ENCODE results near the gene MTHFSD.

Gene MTHFSD

GRCh38 chr16:86514481-86515376 lies 40.3 kb downstream of the MTHFSD start:
- DNase-seq (ENCODE audit: low spot score) = no peak

DNA sequence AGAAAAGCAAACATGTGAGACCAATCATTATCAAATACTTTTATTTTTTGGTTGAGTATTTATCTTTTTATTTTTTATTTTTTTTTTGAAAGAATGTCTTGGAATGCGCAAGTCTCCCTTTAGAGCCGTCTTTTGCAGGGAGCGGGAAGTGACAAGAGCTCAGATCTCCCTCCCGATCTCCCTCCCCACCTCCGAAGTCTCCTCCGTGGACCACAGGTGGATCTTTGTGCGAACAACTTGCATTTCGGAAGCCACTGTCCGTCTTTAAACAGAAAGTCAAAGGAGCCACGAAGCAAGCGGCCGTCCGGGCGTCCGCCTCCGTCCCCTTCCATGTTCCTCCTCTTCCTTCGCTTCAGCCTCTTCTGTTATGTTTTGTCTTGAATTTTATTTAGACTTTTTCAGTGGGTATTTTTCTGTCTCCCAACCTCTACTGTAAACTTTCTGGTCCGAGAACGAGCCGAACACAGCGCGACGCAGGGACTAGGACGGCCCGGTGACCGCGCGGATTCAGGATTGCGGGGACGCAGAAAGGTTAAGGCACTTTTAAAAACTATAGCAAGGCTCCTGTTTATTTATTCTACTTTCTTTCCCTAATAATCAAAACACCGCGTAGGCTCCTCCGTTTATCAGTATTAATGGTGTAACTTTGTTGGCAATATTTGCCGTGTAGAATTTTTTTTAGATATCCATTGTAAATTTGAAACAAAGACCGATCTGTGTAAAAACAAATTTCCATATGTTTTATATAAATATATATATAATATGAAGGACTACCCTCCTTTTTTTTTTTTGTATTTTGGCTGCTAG lies 41.4 kb downstream of the MTHFSD start:
- DNase-seq (ENCODE audit: low spot score) = no peak

DNA sequence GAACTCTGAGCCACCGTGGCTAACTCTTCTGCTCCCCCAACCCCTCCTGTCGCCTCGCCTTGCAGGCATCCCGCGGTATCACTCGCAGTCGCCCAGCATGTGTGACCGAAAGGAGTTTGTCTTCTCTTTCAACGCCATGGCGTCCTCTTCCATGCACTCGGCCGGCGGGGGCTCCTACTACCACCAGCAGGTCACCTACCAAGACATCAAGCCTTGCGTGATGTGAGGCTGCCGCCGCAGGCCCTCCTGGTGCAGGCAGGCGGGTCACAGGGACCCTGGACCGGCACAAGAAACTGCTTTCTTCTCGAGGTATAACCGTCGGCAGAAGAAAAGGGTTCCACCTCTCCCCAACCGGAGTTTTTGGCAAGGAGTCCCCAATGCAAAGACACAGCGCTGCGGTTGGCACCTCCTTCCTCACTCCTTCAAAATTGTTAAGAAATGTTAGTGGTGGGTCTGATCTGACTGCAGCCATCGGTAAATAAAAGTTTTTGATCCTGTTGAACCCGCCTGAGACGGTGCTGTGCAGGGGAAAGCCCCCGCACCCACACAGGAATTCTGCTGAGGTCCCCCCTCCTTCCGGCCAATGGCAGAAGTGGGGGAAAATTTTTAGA lies 42.1 kb downstream of the MTHFSD start:
- no peak for DNase-seq (ENCODE audit: low spot score)

GRCh38 chr16:86512301-86512859 lies 42.7 kb downstream of the MTHFSD start:
- no peak for DNase-seq (ENCODE audit: low spot score)

DNA sequence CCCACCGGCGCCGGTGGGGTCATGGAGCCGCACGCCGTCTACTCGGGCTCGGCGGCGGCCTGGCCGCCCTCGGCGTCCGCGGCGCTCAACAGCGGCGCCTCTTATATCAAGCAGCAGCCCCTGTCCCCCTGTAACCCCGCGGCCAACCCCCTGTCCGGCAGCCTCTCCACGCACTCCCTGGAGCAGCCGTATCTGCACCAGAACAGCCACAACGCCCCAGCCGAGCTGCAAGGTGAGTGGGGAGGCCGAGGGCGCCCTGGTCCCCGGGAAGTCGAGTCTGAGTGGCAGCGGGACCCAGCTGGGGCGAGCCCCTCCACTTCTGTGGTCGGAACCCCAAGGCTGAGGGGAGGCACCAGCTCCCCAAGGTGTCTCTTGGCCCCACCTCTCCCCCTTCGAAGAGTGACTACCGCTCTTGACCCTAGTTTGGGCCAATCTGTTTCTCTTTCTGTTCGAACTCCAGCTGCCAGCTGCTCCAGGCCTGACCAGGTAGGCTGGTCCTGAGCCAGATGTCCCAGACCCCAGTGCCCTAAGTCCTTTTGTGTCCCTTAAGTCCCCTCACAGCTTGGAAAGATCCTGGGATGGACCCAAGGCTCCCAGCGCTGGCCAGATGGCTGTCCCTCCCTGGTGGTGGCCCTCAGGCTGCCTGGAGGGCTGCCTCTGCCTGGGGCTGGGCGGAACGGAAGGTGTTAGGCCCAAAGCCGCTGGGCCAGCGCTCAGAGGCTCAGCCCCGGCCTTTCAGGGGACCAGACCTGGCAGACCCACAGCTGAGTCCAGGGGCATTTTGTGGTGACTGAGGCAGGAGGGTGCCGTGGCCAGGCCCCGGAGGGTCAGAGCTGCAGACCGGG lies 43.5 kb downstream of the MTHFSD start:
- DNase-seq (ENCODE audit: low spot score) = no peak

DNA sequence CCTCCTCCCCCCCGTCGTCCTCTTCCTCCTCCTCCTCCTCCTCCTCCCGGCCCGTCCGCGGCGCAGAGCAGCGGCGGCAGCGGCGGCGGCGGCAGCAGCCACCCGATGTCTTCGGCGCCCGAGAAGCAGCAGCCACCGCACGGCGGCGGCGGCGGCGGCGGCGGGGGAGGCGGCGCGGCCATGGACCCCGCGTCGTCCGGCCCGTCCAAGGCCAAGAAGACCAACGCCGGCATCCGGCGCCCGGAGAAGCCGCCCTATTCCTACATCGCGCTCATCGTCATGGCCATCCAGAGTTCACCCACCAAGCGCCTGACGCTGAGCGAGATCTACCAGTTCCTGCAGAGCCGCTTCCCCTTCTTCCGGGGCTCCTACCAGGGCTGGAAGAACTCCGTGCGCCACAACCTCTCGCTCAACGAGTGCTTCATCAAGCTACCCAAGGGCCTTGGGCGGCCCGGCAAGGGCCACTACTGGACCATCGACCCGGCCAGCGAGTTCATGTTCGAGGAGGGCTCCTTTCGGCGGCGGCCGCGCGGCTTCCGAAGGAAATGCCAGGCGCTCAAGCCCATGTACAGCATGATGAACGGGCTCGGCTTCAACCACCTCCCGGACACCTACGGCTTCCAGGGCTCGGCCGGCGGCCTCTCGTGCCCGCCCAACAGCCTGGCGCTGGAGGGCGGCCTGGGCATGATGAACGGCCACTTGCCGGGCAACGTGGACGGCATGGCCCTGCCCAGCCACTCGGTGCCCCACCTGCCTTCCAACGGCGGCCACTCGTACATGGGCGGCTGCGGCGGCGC lies 44.4 kb downstream of the MTHFSD start, which contains the start of gene FOXF1:
FOXF1 (plus strand) TSS at position 63 of the 797 bp plus-strand sequence; CDS start at position 106, 43 bp downstream.
- DNase-seq (ENCODE audit: low spot score) = no peak

DNA sequence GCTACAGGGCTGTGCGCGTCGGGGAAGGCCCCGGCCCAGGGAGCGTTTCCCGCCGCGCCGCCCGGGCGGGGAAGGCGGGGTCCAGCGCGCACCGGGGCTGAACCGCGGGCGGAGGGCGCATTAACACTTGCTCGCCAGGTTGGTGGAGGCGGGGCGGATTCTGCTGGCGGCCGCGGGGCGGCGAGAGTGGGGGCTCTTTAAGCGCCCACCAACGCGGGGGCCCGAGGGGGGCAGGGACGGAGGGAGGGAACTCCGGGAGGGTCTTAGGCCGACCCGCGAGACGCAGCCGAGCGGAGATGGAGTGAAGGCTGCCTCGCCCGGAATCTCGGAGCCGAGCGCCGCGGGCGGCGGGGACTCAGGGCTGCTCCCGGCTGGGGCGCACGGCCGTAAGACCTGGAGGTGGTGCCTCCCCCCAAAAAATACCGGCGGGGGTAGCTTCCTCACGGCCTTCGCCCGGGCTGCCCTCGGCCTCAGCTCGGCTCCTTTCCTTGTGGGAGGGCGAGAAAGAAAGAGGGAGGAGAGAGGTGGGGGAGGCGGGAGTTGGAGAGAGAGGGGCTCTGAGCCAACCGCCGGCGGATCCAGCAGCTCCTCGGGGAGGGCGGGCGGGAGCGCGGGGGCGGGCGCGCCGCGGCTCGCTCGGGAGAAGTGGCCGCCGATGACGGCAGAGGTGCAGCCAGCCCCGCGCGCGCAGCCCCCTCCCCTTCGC lies 45.1 kb downstream of the MTHFSD start:
- DNase-seq (ENCODE audit: low spot score) = no peak

- no peak for DNase-seq (ENCODE audit: low spot score)
These were observed 45.9 kb downstream of the MTHFSD start for GRCh38 chr16:86508947-86509758.

DNA sequence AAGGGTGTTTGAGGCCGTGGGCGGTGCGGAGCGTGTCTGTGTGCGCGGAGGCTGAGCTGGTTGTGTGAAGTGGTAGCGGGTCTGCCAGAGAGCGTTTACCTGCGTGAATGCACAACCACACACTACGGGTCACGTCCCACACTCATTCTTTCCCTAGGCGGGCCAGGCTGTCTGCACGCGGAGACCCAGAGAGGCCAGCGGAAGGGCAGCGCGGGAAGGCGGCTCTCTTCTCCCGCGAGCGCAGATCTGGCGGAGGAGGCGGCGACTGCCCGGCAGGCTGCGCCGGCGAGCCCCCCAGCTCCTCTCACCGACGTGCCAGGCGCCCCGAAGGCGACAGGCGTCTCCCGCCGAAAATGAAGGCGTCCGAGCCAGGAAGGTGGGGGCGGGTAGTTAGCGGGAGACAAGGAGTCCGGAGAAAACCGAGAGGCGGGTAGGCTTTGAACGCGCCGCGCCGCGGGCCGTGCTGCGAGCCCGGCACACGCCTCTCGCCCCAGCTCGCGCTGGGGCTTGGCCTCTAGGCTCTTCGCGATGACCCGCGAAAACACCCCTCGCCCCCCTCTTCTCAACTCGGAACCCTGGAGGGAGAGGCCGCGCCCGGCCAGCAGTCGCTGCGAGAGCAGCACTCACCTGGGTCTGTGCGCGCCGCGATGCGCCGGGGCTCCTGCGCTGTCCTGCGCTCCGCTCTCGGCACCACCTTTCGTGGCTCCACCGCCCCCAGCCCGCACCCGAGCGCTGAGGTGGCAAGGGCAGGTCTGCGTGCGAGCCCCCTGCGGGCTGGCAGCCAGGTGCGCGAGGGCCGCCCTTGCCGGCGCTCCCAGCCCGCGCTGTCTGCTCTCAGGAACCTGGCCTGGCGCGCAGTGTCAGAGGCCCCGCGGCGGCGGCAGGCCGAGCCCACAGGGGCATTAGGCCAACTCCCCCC lies 46.7 kb downstream of the MTHFSD start:
- DNase-seq (ENCODE audit: low spot score) = no peak

DNA sequence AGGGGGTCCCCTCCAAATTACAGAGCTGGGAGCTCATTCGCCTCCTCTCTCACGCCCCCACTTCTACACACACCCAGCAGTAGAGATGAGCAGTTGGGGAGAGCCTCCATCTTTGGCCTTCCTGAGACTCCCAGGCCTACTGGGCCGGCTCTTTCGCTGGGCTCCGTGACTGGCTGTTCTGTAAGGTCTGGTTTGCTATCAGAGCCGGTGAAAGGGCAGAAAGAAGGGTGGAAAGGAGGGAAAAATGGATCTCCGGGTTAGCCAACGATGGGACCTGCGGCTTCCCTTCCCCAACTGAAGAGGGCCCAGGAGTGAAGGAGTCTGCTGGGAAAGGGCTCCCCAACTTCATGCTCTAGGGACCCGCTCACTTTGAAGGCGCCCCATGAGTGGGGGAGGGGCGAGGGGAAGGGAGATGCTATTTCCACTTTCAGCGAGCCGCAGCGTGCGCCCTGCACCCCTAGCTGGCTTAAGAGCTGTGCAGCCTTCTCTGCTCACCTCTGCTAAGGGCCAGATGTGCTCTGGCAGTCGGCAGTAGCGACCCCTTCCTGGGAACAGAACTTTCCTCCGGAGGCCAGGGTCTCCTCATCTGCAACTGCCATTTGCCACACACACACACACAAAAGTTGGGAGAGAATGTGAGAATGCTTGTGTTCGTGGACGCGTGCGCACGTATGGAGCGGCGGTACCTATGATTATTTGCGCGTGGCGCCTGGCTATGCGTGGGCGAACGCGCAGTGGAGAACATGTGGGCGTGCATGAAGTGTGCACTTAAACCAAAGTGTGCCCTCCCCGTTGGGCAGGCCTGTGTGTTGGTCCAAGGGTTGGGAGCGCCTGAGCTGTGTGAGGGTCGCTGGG lies 47.6 kb downstream of the MTHFSD start:
- no peak for DNase-seq (ENCODE audit: low spot score)

GRCh38 chr16:86505899-86506864 lies 48.9 kb downstream of the MTHFSD start:
- no peak for DNase-seq (ENCODE audit: low spot score)

- DNase-seq (ENCODE audit: low spot score) = no peak
These were observed 49.7 kb downstream of the MTHFSD start for GRCh38 chr16:86505185-86505898.

DNA sequence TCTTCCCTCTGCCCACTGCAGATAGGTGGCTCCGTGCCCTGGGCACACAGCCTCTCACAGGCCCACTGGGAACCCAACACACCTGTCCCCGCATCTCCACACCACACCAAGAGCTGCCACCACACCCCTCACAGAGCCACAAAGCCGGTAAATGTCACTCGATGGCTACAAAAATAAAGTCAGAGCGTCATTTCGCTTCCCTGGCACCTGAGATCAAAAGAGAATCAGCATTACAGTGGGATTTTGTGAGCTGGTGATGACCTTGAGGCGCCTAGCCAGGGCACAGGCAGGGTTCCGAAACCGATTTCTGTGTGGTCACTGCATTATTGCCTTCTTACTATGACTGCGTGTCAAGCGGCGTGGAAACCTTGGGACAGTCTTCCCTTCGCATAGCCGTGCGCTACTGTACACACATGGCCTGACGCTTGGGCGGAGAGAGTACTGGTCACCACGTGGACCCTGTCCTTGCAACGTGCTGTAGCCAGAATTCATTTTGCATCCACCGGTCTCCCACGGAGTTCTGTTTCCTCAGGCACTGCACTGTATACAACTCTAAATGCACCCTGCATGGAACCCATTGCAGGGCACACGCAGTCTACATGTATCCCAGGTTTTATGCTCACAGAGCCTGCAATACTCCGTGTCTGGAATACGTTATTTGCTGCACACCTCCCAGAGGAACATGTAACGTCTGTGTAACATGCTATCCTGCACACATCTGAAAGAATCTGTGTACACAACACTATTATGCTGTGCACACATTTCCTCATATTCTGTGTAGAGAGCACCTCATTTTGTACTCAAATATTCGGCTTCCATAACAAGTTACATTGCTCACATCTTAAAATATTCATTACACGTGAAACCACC lies 50.5 kb downstream of the MTHFSD start:
- no peak for DNase-seq (ENCODE audit: low spot score)

DNA sequence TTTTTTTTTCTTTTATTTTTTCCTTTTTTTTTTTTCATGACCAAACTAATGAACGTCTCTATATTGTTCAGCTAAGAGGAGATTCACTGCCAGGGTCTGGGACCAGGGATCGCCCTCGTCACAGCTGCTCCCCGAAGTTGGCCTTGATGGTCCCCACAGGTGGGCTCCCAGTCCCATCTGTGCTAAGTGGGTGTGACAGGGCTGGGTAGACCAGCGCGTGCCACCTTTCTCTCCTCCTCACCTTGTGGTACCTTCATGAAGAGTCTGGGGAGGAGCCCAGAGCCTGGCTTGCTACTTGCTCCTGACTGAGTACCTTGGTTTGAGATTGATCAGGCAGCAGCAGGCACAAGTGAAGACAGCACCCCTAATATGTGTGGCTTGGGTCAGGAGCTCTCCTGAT lies 51.2 kb downstream of the MTHFSD start:
- DNase-seq (ENCODE audit: low spot score) = no peak

Measured in kidney capillary endothelial cell (primary cell).